OCI-LY7 (cell line): ENCODE measurements around the gene KSR1. TPM values are rescaled to one million over a fixed set of nuclear protein-coding genes. Genes with fewer than 3 reads are reported as not detected.

Source experiments
- BruUV-seq: library from RNA; stranded (reverse); fragments of 400-500 nt; replicated peaks from 2 replicates; lab custom pipeline; 2021; lab: Mats Ljungman, UMichigan
- CTCF ChIA-PET: fragments of 300-600 bp; sonication (Branson Sonifier 250); formaldehyde crosslinking; loops from one replicate; lab custom pipeline; 2022; ENCODE audit warnings: antibody characterized with exemption; ENCODE audit not compliant: unreplicated experiment; lab: Charles Lee
- POLR2A ChIA-PET: fragments of 300-600 bp; sonication (Branson Sonifier 250); formaldehyde crosslinking; loops from one replicate; lab custom pipeline; 2022; ENCODE audit warnings: antibody characterized with exemption; lab: Charles Lee
- DNase-seq: peaks from one replicate; pipeline ENCODE4 v3.0.0-alpha.2; 2015; ENCODE audit warnings: low spot score
- H2AFZ ChIP-seq: fragments of 200-600 bp; sonication (generic), shearing (Covaris generic); 2 replicates; pipeline ENCODE4 v1.6.1; 2014; ENCODE audit warnings: mild to moderate bottlenecking, antibody characterized with exemption, low read length, moderate library complexity
- H3K27ac ChIP-seq: fragments of 200-600 bp; sonication (generic); 2 replicates; pipeline ENCODE4 v1.5.1; 2014; ENCODE audit warnings: mixed run types, low read depth, mild to moderate bottlenecking, moderate library complexity, low read length, inconsistent platforms; ENCODE audit not compliant: poor library complexity, severe bottlenecking
- H3K36me3 ChIP-seq: fragments of 200-600 bp; sonication (generic); 2 replicates; pipeline ENCODE4 v1.6.1; 2014; ENCODE audit warnings: mild to moderate bottlenecking, antibody characterized with exemption, low read length, moderate library complexity, mixed read lengths; ENCODE audit not compliant: insufficient read depth
- H3K4me1 ChIP-seq: fragments of 200-600 bp; sonication (generic); 2 replicates; pipeline ENCODE4 v1.5.1; 2014; ENCODE audit warnings: mild to moderate bottlenecking, low read length; ENCODE audit not compliant: insufficient read depth, poor library complexity, severe bottlenecking
- H3K4me2 ChIP-seq: fragments of 200-600 bp; sonication (generic); 2 replicates; pipeline ENCODE4 v1.6.1; 2014; ENCODE audit warnings: mild to moderate bottlenecking, low read length
- H3K4me3 ChIP-seq: fragments of 200-600 bp; sonication (generic); 2 replicates; pipeline ENCODE4 v1.5.1; 2014; ENCODE audit warnings: mild to moderate bottlenecking, low read depth, low read length; ENCODE audit not compliant: poor library complexity, severe bottlenecking
- H3K79me2 ChIP-seq: fragments of 200-600 bp; sonication (generic); 2 replicates; pipeline ENCODE4 v1.6.1; 2016; ENCODE audit warnings: low read depth, mild to moderate bottlenecking, low read length, moderate library complexity, mixed read lengths; ENCODE audit not compliant: insufficient read depth
- H3K9me2 ChIP-seq: fragments of 200-600 bp; sonication (generic); 2 replicates; pipeline ENCODE4 v1.6.1; 2016; ENCODE audit warnings: mild to moderate bottlenecking, low read length, mixed read lengths; ENCODE audit not compliant: insufficient read depth
- H3K9me3 ChIP-seq: fragments of 200-600 bp; sonication (generic); 2 replicates; pipeline ENCODE4 v1.6.1; 2014; ENCODE audit warnings: mild to moderate bottlenecking, mixed run types, low read length, mixed read lengths
- H4K20me1 ChIP-seq: fragments of 200-600 bp; sonication (generic); 2 replicates; pipeline ENCODE4 v1.6.1; 2014; ENCODE audit warnings: mild to moderate bottlenecking, antibody characterized with exemption, low read length, moderate library complexity, mixed read lengths; ENCODE audit not compliant: insufficient read depth
- EZH2phosphoT487 ChIP-seq: fragments of 200-600 bp; sonication (generic); IDR thresholded peaks from 2 replicates; pipeline ENCODE4 v1.6.1; 2018; ENCODE audit warnings: low read depth, borderline replicate concordance, mild to moderate bottlenecking, mixed run types, antibody characterized with exemption, low read length, moderate library complexity, mixed read lengths
- intact Hi-C: fragments of 100-400 bp; cut with micrococcal nuclease; formaldehyde crosslinking; loops from one replicate; pipeline ENCODE4 v1.10.0; 2022; ENCODE audit not compliant: unreplicated experiment
- total RNA-seq, 2 experiments: library from RNA; depleted of rRNA in 1 of 2; stranded (reverse); fragments of >200 nt in 1 of 2; shearing (Covaris generic) in 1 of 2; gene quantifications; 2 replicates each; pipeline ENCODE4 v1.2.3, GENCODE V29; 2014 to 2022
- TF ChIP-seq, protein P1 (sequence below): fragments of 200-600 bp; sonication (generic); conservative IDR thresholded peaks from 2 replicates; pipeline ENCODE4 v1.5.1; 2014; ENCODE audit warnings: mild to moderate bottlenecking, antibody characterized with exemption, low read length, moderate library complexity, mixed read lengths

The KSR1 gene
- total RNA-seq, 2 experiments from 2014 or later: 2.2 to 4.1 TPM

DNA sequence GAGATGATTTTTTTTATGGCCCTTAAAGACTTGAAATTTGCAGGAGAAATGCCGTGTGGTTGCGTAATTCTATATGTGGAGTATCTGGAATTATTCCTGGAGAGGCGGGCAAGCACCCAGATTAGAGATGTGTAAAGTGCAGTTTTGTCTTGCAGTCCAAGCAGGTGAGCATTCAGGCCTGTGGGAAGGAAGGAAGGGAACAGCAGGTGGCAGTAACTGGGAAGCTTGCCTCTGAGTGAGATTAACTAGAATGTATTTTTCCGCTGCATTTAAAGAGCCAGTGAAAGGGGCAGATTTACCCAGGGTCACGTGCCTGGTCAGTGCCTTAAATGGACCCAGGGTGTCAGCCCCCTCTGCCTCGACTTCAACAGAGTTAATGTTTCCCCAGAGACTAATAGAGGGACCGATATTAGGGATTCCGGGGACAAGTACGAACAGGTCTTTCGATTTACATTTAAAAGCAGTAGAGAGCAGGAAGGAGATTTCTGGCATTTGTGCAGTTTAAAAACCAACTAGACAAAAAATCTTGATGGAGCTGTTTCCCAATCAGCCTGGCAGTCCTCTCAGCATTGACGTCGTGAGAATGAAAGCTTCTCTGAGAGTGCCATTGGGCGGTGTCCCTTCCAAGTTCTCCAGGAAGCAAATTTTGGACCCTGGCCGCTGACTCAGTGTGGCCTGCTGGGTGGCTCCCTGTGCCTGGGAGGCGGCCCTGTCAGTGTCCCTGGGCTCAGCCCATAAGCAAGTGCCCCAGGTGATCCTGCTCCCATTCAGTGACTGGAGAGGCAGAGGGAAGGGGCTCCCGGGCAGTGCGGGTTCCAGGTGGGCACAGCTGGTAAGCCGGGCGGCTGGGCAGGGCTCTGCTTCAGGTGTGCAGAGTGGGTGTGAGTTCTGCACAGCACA, 38.2 kb downstream of the KSR1 start:
- no peak overlapping the region for H3K4me2 ChIP-seq
- BruUV-seq: no TSS peak
- intact Hi-C loops: no loop called here
- POLR2A ChIA-PET: no interaction called here
- no peaks in the 10 kb centered on the region for H3K36me3 ChIP-seq
- no peak for DNase-seq
- no peak overlapping the region for H3K4me3 ChIP-seq
- H2AFZ ChIP-seq: no peak overlapping the region
- no peaks in the 10 kb centered on the region for H4K20me1 ChIP-seq
- no peaks in the 10 kb centered on the region for H3K9me3 ChIP-seq
- CTCF ChIA-PET: no interaction called here
- no peaks in the 10 kb centered on the region for H3K79me2 ChIP-seq
- no peak overlapping the region for H3K27ac ChIP-seq
- TF ChIP-seq, protein P1, sequence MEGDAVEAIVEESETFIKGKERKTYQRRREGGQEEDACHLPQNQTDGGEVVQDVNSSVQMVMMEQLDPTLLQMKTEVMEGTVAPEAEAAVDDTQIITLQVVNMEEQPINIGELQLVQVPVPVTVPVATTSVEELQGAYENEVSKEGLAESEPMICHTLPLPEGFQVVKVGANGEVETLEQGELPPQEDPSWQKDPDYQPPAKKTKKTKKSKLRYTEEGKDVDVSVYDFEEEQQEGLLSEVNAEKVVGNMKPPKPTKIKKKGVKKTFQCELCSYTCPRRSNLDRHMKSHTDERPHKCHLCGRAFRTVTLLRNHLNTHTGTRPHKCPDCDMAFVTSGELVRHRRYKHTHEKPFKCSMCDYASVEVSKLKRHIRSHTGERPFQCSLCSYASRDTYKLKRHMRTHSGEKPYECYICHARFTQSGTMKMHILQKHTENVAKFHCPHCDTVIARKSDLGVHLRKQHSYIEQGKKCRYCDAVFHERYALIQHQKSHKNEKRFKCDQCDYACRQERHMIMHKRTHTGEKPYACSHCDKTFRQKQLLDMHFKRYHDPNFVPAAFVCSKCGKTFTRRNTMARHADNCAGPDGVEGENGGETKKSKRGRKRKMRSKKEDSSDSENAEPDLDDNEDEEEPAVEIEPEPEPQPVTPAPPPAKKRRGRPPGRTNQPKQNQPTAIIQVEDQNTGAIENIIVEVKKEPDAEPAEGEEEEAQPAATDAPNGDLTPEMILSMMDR: no peak
- no peak for TF ChIP-seq EZH2phosphoT487
- peaks cover 20% of the 10 kb centered on the region for H3K4me1 ChIP-seq
- H3K9me2 ChIP-seq: no peaks in the 10 kb centered on the region

DNA sequence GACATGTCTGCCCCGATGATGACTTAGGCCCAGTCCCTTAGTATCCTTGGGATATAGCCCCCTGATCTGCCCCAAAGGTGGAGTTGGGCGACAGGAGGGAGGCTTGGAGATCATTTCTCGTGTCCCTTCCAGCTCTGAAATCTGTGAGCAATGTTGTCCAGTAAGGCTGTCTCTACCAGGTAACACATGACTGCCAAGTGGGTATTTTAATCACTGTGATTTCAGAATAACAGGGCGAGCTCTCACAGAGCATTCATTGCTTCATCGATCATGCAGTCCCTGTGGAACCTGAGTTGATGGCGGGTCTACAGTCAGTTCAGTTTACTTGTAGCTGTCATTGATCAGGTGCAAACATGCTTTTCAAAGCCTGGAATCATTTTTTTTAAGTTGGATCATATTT, 39.2 kb downstream of the KSR1 start:
- Histone ChIP-seq H3K4me3 (no peak overlapping the region), H2AFZ (no peak overlapping the region), H3K36me3 (no peaks in the 10 kb centered on the region), H3K4me2 (peak overlapping the region; percentile 16; the same call in 1 of the 2 replicates), H4K20me1 (no peaks in the 10 kb centered on the region), H3K9me2 (no peaks in the 10 kb centered on the region), H3K4me1 (peaks cover 20% of the 10 kb centered on the region), H3K9me3 (0 out of 2 replicates have a peak, but pooled peaks cover 3% of the 10 kb centered on the region), H3K27ac (no peak overlapping the region), H3K79me2 (no peaks in the 10 kb centered on the region)
- peak; percentile 37 for DNase-seq
- intact Hi-C loops: no loop called here
- CTCF ChIA-PET: no interaction called here
- BruUV-seq: no TSS peak
- POLR2A ChIA-PET: no interaction called here
- no peak for TF ChIP-seq EZH2phosphoT487
- TF ChIP-seq, protein P1: no peak

DNA sequence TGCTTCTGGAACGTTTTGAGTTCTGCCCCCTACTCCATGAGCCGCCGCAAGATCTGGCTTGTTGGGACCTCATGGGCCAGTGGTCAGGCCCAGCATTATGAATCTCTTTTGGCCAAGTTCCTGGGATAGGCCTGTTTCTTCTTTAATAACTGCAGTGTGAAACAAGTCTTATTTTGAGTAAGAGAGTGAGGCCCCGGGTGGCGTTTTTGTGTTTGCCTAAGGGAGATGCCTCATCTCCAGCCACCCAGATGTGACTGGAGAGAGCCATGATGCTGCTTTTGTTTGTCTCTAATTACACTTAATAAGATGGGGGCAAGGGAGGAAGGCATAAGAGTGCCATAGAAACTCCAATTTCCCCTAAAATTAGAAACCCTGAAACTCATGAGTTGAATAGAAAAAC, 39.8 kb downstream of the KSR1 start:
- Histone ChIP-seq H3K4me3 (no peak overlapping the region), H3K4me2 (peak overlapping the region; percentile 16; the same call in 1 of the 2 replicates), H3K9me3 (0 out of 2 replicates have a peak, but pooled peaks cover 4% of the 10 kb centered on the region), H3K9me2 (no peaks in the 10 kb centered on the region), H3K79me2 (no peaks in the 10 kb centered on the region), H2AFZ (peak overlapping the region; percentile 30; the same call in 1 of the 2 replicates), H3K27ac (no peak overlapping the region), H4K20me1 (no peaks in the 10 kb centered on the region), H3K36me3 (no peaks in the 10 kb centered on the region), H3K4me1 (peaks cover 20% of the 10 kb centered on the region)
- BruUV-seq: no TSS peak
- CTCF ChIA-PET: no interaction called here
- intact Hi-C loops: no loop called here
- POLR2A ChIA-PET: no interaction called here
- TF ChIP-seq EZH2phosphoT487: no peak
- TF ChIP-seq, protein P1: no peak
- DNase-seq: no peak
